A204.1 (cell line): ENCODE measurements around the gene PSMC5.
"Not testable (repeated sequence)": the region's sequence is repeated elsewhere in the genome, so short reads cannot be mapped to it uniquely, and the experiment has no call there.

Source experiments
- FAIRE-seq: peaks from 2 replicates; lab custom pipeline; 2012; peaks lifted over from hg19 to GRCh38; lab: Jason Lieb, UNC

PSMC5 gene

DNA sequence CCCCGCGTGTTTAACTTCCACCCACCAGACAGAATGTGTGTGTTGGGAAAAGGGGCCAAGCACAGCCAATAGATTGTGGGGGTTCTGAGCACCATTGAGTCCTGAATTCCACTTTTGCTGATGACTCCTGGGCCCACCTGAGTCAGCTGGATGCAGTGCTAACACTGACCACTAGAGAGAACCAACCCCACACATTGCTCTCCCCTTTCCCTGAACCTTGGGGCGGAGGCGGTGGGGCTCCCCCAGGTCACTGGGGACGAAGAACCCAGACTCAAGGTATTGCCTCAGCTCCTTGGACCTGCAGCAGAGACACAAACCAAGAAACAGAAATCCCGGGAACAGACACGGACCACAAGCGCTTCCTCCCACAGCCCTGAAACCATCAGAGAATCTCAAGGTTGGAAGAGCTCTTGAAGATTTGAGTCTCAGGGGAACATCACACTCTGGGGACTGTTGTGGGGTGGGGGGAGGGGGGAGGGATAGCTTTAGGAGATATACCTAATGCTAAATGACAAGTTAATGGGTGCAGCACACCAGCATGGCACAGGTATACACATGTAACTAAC, 46.9 kb downstream of the PSMC5 start:
- FAIRE-seq: not testable (repeated sequence)

- FAIRE-seq: not testable (repeated sequence)
These were observed 47.5 kb downstream of the PSMC5 start for GRCh38 chr17:63874693-63875092.

GRCh38 chr17:63878413-63878812, 51.2 kb downstream of the PSMC5 start:
- FAIRE-seq: not testable (repeated sequence)

DNA sequence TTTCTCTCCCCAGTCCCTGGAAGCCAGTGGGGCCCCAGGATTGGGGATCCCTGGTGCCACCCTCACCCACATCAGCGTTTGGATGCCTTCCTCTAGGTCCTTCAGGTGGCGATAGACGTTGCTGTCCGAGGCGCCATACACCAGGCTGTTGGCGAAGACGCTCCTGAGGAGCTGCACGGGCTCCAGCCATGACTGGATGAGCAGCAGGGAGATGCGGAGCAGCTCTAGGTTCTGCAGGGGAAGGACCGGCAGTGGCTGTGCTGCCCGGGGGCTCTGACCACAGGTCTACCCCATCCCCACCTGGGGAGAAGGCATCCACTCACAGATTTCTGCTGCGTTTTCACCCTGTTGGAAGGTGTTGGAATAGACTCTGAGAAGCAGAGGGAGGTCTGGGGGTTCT, 53.5 kb downstream of the PSMC5 start:
- no peak for FAIRE-seq

DNA sequence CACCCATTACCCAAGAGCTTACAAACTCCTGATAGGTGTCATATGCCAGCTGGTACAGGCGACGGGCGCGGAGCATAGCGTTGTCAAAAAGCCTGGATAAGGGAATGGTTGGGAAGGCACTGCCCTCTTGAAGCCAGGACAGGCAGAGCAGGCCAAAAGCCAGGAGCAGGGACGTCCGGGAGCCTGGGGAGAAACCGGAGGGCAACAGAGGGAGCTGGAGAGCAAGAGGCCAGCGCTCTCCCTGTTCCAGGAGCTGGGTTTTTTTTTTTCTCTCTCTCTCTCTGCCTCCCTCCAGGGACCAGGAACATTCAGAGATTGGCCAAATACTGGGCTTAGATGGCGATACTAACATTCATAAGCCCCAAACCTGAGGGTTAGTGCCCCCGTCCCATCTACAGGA, 54.1 kb downstream of the PSMC5 start:
- not testable (repeated sequence) for FAIRE-seq
